ENCODE measurements around the gene SHE.
"Not testable (repeated sequence)": the region's sequence is repeated elsewhere in the genome, so short reads cannot be mapped to it uniquely, and the experiment has no call there.

SHE gene

DNA sequence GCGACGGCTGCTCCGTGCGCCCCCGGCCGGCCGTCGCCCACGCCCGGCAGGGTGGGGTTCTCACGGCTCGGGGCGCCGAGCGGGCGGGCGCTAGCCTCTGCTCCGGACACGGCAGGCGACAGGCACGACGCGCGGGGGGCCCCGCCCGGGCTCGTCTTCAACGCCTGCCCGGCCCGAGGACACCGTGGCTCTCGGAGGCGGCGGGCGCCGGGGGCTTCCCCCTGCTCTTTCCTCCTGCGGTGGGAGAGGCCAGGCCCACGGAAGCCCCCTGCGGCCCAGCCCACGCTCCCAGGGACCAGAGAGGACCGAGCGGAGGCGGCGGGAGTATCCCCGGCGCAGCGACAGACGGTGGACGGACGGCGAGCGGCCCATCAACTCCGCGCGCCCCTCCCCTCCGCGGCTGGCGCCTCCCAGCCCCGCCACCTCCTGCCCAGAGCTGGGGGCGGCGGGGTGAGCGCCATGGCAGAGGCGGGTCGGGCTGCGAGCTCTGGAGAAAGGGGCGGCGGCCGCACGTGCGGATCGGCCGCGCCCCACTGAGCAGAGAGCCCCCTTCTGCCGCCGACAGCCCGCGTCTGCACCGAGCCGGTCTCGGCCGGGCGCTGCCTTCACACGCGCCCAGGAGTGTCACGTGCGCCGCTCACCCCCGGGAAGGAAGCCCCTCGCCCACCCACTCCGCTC, at the start of gene SHE, which contains the start of gene TDRD10:
Gene SHE, minus strand, starts transcription at position 347 of the 678 bp plus-strand sequence. CDS start 386 bp downstream, outside the sequence.
Gene TDRD10, plus strand, starts transcription at position 154 of the 678 bp plus-strand sequence. CDS start 4,685 bp downstream, outside the sequence.
- DNase-seq: peak; percentile 67

DNA sequence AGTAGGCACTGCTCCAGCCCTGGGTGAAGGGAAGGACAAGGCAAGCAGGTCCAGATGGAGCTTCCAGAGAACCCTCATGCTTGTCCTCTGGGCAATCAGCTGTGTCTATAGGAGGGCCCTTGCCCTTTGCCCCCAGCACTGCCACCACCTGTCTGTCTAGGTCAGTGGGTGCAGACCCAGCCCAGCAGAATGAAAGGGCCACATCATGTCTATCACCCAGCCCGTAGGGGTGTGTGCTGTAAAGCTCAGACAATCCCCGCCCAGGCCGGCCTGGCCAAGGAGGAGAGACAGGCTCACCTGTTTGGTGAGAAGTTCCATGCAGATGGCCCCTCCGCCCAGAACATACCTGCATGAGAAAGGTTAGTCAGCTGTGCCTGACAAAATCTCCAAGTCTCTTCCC, 49.3 kb upstream of the SHE start:
- no peak for DNase-seq

DNA sequence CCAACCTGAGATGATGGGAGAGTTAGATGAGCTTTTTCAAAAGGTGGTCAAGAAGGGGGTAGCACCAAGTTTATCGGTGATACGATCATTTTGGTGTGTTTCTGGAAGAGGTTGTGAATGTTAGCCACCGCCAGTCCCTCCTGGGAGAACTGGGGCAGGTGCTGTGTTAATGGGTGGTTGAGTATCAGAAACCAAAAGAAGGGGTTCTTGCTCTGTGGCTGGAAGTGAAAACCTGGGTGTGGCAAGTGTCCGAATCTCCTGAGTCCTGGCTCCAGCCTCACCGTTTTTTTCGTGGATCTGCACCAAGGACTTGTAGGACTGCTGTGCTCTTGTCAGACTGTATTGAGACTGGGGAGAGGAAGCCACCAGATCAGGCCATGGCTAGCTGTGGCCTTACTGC, 48.4 kb upstream of the SHE start:
- no peak for DNase-seq

DNA sequence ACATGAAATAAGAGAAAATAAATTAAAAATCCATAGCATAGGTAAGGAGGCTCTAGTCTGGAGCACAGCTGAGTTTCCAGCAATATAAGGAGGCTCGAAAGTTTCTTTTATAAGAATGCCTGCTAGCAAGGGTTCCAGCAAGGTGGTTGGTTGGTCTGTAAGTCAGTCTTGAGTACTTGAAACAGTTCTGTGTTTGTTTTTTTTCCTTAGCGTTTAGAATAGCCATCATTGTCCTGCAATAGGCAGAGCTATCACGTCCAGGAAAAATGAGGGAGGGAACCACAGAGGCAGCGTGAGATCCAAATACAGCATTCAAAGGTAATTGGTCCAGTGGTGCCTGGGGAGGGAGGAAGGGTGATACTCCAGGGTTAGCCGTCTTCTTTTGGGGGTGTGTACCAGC, 47.9 kb upstream of the SHE start:
- DNase-seq: no peak

DNA sequence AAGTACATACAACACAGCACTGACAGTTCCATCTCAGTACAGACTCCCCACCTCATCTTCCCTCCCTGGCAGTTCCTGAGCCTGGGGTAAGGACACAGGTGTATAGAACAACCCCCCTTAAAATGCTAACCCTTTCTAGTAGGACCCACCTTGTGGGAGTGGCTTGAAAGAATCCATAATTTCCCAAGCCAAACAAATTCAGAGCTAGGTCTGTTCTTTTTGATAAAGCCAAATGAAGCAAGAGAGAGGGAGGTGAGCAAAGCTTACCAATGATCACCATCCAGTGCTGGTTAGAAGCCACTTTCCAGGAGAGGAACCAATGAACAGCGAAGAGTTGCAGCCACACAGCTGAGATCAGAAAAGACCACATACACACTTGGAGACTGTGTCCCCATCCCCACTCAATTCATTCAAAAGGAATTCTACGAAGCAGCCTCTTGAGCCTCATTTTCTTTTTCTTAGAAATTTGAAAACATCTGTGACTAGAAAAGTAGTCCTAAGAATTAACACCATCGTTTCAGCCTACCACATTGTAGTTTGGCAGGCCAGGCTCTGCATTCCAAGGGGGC, 47.1 kb upstream of the SHE start:
- no peak for DNase-seq

DNA sequence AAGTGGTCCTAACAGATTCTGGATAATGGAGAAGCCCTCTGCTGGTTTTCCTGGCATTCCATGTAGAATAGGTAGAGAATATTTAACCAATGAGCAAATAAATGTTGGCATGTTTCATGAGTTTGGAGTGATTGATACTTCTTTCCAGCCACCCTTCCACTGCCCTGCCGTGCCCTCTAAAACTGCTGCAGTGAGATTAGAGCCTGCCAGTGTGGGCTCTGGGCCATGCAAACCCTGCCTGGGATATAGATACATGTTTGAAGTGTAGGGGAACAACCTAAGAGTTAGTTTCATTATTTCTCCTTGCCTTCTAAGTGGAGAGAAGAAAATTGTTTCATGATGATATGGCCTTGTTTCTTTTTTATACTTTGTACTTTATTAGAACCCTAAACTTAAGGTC, 45.8 kb upstream of the SHE start:
- no peak for DNase-seq

DNA sequence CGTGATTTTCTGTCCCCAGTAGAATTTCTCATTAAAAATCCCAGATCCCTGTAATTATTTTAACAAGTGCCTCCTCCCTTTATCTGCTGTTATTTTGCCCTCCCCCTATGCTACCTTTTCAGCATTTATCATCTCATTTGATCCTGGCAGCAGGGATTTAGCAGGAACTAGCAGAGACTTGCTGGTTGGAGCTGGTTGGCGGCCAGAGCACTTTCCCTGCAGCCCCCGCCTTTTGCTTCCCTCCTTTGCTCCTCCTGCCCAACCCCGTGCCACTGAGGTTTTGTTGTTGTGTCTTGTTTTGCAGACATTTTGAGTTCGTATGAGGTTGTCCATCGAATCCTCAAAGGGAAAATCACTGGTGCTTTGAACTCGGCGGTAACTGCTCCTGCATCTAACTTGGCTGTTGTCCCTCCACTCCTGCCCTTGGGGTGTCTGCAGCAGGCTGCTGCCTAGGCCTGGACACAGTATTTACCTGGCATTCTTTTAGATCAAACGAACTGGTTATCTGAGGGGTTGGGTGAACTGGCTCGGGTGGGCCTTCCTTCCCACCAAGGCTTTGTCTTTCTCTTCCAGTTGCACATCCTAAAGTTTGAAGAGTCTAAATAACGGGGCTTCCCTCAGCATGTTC, 45.0 kb upstream of the SHE start:
- no peak for DNase-seq

DNA sequence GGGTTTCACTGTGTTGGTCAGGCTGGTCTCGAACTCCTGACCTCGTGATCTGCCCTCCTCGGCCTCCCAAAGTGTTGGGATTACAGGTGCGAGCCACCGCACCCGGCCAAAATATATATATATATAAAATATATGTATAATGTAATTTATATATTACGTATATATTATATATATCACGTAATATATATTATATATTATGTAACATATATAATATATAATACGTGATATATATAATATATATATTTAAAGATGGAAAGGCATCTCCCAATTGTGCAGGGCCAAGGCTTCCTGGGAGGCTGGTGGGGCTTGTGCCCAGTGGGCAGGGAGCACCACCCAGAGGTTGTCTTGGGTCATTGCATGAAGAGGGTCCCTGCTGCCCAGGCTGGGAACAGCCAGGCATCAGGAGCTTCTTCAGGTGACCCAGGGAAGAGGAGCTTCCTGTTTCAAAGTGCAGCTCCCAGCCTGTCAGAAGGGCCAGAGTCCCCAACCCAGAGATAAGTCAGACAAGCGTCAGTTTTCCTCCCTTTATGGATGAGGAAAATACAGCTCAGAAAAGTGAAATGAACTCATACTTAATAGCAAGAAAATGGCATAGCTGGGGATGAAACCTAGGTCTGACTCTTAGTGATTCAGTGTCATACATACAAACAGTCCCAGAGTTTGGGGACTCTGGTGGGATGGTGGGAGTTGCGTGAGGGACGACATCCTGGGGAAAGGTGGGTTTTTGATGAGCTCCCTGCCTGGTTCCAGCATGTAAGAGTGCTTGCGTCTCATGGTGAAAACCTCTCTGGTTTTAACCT, 44.3 kb upstream of the SHE start:
- peak; percentile 71 for DNase-seq

DNA sequence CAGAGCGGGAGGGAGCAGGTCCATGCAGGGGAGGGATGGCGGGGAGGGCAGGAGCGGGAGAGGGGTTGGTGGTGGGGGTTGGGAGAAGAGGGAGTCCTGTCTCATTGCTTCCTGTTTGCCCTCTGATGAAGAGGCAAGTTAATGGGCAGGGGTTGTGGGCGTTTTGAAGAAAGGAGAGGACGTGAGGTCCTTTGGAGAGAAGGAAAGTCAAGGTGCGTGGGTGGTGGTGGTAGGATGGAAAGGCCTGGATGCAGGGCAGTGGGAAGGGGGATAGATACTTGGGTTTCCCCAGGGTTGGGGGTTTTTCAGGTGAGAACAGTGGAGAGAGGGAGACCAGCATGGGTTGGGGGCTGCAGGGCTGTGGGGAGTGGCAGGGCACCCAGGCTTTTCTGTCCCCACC, 39.0 kb upstream of the SHE start:
- DNase-seq: no peak

DNA sequence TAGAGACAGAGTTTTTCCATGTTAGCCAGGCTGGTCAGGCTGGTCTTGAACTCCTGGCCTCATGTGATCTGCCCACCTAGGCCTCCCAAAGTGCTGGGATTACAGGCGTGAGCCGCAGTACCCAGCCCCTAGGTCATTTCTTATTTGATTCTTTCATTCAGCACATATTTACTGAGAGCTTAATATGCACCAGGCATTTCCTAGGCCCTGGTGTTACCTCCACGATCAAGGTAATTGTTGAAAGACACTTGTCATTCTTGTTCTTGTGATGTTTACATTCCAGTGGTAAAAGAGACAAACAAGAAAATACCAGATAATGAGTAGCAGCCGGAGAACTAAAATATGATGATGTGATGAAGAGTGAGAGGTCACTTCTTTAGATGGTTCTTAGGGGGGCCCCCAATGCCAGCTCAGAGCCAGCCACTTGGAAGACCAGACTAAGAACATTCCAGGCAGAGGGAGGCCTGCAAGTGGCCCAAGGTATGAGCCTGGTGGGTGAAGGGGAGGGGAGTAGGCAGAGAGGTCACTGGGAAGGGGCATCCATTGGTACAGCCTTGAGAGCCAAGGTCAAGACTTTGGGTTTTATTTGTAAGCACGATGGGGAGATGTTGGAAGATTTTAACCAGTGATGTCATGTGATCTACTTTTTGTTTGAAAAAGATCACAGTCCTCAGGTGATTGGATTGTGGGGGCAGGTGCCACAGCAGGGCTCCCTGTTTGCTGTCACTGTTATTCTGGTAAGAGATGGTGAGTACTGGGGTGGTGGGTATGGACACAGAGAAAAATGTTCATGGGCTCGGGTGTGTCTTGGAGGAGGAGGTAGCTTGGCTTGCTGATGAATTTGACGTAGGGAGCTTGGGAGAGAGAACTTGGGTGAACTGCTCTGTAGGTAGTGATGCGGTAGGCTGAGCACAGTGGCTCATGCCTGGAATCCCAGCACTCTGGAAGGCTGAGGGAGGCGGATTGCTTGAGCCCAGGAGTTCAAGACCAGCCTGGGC, 37.6 kb upstream of the SHE start:
- no peak for DNase-seq

DNA sequence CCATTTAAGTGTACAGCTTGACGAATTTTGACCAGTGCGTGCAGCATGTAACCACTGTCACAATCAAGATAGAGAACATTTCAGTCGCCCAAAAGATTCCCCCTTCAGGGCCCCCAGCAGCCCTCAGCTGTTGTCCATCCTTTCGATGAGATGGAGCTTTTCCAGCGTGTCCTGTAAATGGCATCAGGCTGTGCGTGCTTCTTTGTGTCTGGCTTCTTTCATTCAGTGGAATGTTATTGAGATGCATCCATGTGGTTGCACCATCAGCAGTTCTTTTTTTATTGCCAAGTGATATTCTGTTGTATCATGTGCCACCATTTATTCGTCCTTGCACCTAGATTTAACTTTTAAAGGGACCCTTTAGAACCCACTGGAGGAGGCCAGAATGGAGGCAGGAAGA, 34.4 kb upstream of the SHE start:
- no peak for DNase-seq

DNA sequence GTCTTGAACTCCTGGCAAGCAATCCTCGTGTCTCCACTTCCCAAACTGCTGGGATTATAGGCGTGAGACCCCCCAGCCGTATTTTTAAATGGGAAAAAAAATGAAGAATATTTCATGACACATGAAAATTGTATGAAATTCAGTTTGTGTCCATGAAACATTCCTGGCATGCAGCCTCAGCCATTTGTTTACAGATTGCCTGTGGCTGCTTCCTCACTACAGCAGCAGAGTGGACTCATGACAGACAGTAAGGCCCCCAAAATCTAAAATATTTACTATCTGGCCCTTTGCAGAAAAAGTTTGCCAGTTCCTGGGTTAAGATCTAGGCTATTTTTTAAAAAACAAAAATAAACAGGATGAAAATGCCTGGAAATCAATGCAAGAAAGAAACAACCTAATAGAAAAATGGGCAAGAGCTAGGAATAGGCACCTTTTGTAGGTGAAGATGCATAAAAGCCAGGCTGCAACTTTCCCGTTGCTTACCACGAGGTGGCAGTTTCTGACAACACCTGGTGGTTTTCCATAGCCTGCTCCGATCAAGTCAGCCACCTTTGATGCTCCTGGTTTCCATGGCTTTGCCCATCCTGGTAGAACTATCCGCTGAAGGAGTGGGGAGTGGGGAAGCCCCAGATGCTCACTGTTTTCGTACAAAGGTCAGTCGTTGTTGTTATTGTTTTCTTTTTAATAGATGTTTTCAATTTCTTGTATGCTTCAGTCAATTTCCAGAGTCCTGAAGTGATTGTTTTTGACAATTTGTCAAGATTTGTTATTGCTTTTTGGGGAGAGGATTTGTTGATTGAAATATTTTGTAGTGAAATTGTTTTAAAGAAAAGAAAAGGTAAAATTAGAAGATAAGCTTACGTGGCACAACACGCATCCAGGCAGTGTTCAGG, 32.0 kb upstream of the SHE start:
- DNase-seq: no peak

DNA sequence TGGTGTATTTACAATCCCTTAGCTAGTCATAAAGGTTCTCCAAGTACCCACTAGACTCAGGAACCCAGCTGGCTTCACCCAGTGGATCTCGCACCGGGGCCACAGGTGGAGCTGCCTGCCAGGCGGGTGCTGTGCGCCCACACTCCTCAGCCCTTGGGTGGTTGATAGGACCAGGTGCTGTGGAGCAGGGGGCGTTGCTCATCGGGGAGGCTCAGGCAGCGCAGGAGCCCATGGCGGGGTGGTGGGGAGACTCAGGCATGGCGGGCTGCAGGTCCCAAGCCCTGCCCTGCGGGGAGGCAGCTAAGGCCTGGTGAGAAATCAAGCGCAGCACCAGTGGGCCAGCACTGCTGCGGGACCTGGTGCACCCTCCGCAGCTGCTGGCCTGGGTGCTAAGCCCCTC, 29.7 kb upstream of the SHE start:
- not testable (repeated sequence) for DNase-seq

DNA sequence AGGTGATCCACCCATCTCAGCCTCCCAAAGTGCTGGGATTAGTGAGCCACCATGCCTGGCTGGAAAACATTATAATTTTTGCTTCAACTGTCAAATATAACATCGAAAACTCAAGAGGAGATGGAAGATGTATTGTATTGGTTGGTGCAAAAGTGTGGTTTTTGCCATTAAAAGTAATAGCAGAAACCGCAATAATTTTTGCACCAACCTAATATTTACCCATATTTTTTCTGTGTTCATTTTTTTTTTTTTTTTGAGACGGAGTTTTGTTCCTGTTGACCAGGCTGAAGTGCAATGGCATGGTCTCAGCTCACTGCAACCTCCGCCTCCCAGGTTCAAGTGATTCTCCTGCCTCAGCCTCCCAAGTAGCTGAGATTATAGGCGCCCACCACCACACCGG, 27.1 kb upstream of the SHE start:
- no peak for DNase-seq

DNA sequence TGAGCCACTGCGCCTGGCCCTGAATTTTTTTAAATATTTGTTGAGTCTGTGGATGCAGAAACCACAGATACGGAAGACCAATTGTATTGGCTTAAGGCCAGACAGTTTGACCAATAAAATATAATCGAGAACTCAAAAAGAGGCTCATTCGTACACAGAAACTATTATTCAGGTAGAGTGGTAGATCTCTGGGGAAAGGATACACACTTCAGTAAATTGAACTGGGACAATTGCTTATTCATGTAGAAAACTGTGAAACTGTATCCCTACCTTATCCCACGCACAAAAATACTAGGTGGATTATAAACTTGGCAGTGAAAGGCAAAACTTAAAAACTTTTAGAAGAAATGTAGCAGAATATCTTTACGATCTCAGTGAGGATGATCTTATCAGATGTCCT, 25.0 kb upstream of the SHE start:
- no peak for DNase-seq

DNA sequence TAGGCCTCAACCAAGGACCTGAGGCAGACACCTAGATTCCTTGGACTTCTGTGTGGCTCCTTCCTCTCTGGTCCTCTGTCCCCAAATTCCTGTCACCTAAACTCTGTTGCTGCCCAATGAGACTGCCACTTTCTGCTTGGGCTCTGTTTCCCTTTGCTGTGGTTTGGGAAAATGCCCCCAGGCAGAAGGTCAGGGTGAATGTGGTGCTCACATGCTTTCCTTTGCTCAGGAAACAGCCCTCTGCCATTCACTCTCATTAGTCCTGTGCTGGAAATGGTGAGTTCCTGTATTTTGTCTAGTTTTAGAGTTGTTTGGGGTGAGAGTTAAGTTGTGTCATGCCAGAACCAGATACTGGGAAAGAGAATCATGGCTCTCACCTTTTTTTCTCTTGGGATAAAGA, 22.7 kb upstream of the SHE start:
- no peak for DNase-seq

DNA sequence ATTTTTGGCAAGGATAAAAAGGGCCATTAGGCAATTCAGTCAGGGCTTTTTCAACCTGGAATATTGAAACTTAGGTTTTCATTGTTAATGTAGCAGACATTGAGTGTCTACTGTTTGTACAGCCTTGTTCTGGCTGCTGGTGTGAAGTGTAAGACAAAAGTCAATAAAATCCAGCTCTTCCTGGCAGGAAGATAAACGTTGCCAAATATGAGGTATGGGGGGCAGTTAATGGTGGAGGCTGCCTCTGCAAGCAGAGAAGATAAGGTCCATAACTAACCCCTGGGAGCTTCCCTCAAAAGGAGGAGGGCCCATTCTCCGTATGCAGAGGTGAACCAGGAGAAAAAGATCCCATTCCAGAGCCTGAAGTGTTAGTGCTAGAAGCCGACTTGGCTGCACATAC, 19.5 kb upstream of the SHE start:
- no peak for DNase-seq

DNA sequence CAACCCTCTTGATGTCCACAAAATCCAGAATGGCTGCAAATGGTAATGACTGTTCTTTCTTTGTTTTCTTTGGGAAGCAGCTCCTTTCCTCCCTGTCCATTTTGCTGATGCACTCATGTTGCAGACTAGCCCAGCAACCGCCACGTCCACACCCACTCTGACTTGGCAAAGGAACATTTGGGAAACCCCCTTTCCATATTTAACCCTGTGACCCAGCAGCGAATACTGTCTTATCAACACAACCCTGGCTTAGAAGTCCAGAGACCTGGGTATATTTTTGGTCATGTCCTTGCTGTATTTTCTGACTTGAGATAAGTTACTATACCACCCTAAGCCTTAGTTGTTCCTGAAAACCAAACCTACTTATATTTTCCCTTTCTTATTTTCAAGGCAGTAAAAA, 18.1 kb upstream of the SHE start:
- DNase-seq: no peak

DNA sequence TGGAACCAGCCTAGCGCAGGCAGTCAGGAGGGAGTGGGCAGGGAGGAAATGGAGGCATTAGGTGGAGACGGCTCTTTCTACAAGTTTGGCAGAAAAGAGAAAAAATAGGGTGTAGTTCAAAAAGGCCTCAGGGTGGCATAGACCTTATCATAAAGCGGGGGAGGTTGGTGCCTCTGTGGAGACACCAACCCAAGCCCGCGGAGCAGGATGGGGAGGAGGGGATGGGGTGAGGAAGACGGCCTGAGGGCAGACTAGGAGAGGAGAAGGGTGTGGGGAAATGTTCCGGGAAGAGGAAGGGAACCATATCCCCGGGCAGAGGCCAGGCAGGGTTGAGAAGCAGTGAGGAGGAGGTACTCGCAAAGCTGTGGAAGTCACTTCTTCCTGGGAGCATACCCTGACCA, 17.4 kb upstream of the SHE start:
- DNase-seq: no peak

DNA sequence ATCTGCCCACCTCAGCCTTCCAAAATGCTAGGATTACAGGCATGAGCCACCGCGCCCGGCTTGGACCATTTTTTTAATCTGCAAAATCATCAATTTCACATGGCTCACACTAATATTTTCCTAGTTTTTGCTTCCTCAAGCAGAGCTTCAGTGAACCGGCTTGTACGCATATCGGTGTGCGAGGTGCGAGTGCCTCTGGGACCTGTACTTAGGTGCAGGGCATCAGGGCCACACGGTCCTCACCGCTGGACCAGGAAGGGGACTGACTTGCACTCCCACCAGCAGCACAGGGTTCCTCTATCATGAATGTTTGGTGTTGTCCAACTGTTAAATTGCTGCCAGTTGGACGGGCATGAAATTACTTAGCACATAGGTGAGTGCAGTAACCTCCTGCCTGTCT, 15.4 kb upstream of the SHE start:
- DNase-seq: no peak

DNA sequence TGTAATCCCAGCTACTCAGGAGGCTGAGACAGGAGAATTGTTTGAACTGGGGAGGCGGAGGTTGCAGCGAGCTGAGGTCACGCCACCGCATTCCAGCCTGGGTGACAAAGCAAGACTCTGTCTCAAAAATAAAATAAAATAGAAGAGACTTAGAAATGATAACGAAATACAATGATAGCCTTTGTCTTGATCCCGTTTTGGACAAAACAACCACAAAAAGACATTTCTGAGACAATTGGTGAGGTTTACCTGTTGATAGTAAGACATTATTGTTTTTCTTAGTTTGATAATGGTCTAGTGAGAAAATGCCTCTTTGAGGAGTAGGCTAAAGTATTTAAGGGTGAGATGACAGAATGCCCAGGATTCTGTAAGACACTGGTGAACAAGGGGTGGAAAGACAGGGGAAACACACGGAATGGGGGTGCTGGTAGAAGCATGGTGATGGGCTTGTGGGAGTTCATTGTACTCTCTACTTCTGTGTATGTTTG, 11.9 kb upstream of the SHE start:
- DNase-seq: no peak

Data from activated CD8-positive, alpha-beta memory T cell treated with anti-CD3 and anti-CD28 coated beads for 24 hours (primary cell).